IPS-20b (cell line): Measurements from ENCODE around the gene NUP153.
"Not testable (repeated sequence)": the region's sequence is repeated elsewhere in the genome, so short reads cannot be mapped to it uniquely, and the experiment has no call there.

ENCODE experiments used
- H3K27ac ChIP-seq: one replicate; pipeline ENCODE4 v1.5.1; 2013; ENCODE audit warnings: low read length
- H3K27me3 ChIP-seq: 2 replicates; pipeline ENCODE4 v1.6.1; 2013; ENCODE audit warnings: mild to moderate bottlenecking, low read length, inconsistent platforms; ENCODE audit not compliant: insufficient read depth
- H3K36me3 ChIP-seq: 2 replicates; pipeline ENCODE4 v1.6.1; 2013; ENCODE audit warnings: low read depth, mild to moderate bottlenecking, inconsistent platforms, low read length, moderate library complexity; ENCODE audit not compliant: insufficient read depth
- H3K4me1 ChIP-seq: 2 replicates; pipeline ENCODE4 v1.6.1; 2013; ENCODE audit warnings: mild to moderate bottlenecking, control low read depth, inconsistent platforms, low read length, moderate library complexity; ENCODE audit not compliant: insufficient read depth
- H3K4me3 ChIP-seq: 2 replicates; pipeline ENCODE4 v1.5.1; 2013; ENCODE audit warnings: mild to moderate bottlenecking, low read length, inconsistent platforms
- H3K9ac ChIP-seq: 2 replicates; pipeline ENCODE4 v1.6.1; 2013; ENCODE audit warnings: low read depth, mild to moderate bottlenecking, inconsistent platforms, low read length, moderate library complexity
- H3K9me3 ChIP-seq: 2 replicates; pipeline ENCODE4 v1.6.1; 2013; ENCODE audit warnings: mild to moderate bottlenecking, low read depth, low read length, inconsistent platforms; ENCODE audit not compliant: insufficient read depth

Gene NUP153

DNA sequence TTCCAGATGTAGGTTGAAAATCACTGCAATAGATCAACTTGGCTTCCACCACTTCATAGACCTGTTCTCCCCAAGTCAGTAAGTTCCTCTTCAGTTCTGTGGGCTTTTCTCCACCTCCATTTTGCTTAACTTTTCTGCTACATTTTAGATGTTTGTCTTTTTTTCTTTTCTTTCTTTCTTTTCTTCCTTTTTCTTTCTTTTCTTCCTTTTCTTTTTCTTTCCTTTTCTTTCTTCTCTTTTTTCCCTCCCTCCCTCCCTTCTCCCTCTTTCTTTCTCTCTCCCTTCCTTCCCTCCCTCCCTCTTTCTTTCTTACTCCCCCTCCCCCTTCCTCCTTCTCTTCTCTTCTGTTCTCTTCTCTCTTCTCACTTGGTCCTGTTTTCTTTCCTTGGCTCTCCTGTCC is 113.5 kb downstream of the NUP153 start:
- no peaks in the 10 kb centered on the region for H3K27me3 ChIP-seq
- no peaks in the 10 kb centered on the region for H3K4me1 ChIP-seq
- H3K9ac ChIP-seq, result no peak overlapping the region
- no peaks in the 10 kb centered on the region for H3K36me3 ChIP-seq
- H3K9me3 ChIP-seq, result no peaks in the 10 kb centered on the region
- H3K27ac ChIP-seq, result no peak overlapping the region
- H3K4me3 ChIP-seq, result no peak overlapping the region

DNA sequence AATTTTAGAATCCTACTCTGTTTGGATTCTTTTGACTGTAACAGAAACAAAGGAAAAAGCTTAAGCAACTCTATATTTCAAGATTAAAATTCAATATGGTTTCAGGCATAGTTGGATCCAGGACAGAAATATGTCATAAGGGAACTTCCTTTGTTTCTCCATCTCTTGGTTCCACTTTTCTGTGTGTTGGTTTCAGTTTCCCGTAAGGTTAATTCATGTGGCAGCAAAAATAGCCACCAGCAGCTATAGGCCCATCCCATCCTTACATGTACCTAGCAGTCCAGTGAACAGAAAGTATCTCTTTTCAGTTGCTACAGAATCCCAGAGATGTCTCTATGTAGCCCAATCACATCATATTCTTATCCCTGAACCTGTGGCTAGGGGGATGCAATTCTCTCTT is 115.4 kb downstream of the NUP153 start:
- Histone ChIP-seq H3K27ac (no peak overlapping the region), H3K4me1 (no peaks in the 10 kb centered on the region), H3K27me3 (no peaks in the 10 kb centered on the region), H3K9ac (no peak overlapping the region), H3K36me3 (no peaks in the 10 kb centered on the region), H3K9me3 (no peaks in the 10 kb centered on the region), H3K4me3 (no peak overlapping the region)

- Histone ChIP-seq H3K9ac (no peak overlapping the region), H3K9me3 (no peaks in the 10 kb centered on the region), H3K27me3 (no peaks in the 10 kb centered on the region), H3K27ac (no peak overlapping the region), H3K36me3 (no peaks in the 10 kb centered on the region), H3K4me3 (no peak overlapping the region), H3K4me1 (no peaks in the 10 kb centered on the region)
These were observed 117.2 kb downstream of the NUP153 start for GRCh38 chr6:17589406-17590096.

DNA sequence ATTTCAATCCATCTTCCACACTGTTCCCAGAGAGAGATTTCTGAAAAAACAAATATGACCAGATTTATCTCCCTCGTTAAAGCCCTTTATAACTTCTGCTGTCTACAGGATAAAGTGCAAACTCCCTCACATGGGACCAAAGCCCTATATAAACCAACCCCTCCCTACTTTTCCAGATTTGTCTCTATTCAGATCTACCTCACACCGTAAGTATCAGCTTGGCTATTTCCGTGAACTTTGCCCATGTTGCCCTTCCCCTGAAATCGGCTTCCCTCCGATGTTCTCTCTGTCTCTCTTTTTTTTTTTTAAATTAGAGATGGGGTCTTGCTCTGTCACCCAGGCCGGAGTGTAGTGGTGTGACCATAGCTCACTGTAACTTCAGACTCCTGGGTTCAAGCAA is 118.7 kb downstream of the NUP153 start:
- Histone ChIP-seq H3K9ac (no peak overlapping the region), H3K9me3 (no peaks in the 10 kb centered on the region), H3K4me3 (no peak overlapping the region)

GRCh38 chr6:17586623-17587022 is 120.1 kb downstream of the NUP153 start:
- H3K27me3 ChIP-seq, H3K36me3 ChIP-seq, H3K4me1 ChIP-seq, H3K4me3 ChIP-seq, H3K9ac ChIP-seq, H3K9me3 ChIP-seq, H3K27ac ChIP-seq: not testable (repeated sequence)

More for the DNA sequence above, 118.7 kb downstream of the NUP153 start:
- Histone ChIP-seq H3K27me3 (no peaks in the 10 kb centered on the region), H3K36me3 (no peaks in the 10 kb centered on the region), H3K27ac (no peak overlapping the region), H3K4me1 (no peaks in the 10 kb centered on the region)

- H3K9ac ChIP-seq, result no peak overlapping the region
- H3K4me1 ChIP-seq, result no peaks in the 10 kb centered on the region
- H3K27me3 ChIP-seq, result no peaks in the 10 kb centered on the region
- no peak overlapping the region for H3K4me3 ChIP-seq
- no peaks in the 10 kb centered on the region for H3K36me3 ChIP-seq
- H3K9me3 ChIP-seq, result no peaks in the 10 kb centered on the region
- H3K27ac ChIP-seq, result no peak overlapping the region
These were observed 120.8 kb downstream of the NUP153 start for GRCh38 chr6:17585766-17586490.

- Histone ChIP-seq H3K36me3 (no peaks in the 10 kb centered on the region), H3K27me3 (no peaks in the 10 kb centered on the region), H3K9ac (no peak overlapping the region), H3K4me1 (no peaks in the 10 kb centered on the region), H3K4me3 (no peak overlapping the region), H3K9me3 (no peaks in the 10 kb centered on the region), H3K27ac (no peak overlapping the region)
These were observed 122.4 kb downstream of the NUP153 start for GRCh38 chr6:17584241-17584803.

GRCh38 chr6:17583811-17584210 is 122.9 kb downstream of the NUP153 start:
- H3K27ac ChIP-seq, result no peak overlapping the region
- no peak overlapping the region for H3K4me3 ChIP-seq
- no peaks in the 10 kb centered on the region for H3K27me3 ChIP-seq
- no peaks in the 10 kb centered on the region for H3K36me3 ChIP-seq
- no peak overlapping the region for H3K9ac ChIP-seq
- H3K4me1 ChIP-seq, result no peaks in the 10 kb centered on the region
- H3K9me3 ChIP-seq, result no peaks in the 10 kb centered on the region

- not testable (repeated sequence) for H3K27me3 ChIP-seq, H3K4me1 ChIP-seq, H3K9ac ChIP-seq, H3K27ac ChIP-seq, H3K36me3 ChIP-seq, H3K4me3 ChIP-seq
- peaks cover 17% of the 10 kb centered on the region for H3K9me3 ChIP-seq
These were observed 125.4 kb downstream of the NUP153 start for GRCh38 chr6:17581282-17581681.

GRCh38 chr6:17580518-17581048 is 126.1 kb downstream of the NUP153 start:
- no peaks in the 10 kb centered on the region for H3K4me1 ChIP-seq
- H3K9me3 ChIP-seq, result peaks cover 19% of the 10 kb centered on the region
- H3K4me3 ChIP-seq, result no peak overlapping the region
- H3K36me3 ChIP-seq, result no peaks in the 10 kb centered on the region
- no peaks in the 10 kb centered on the region for H3K27me3 ChIP-seq
- H3K27ac ChIP-seq, result no peak overlapping the region
- no peak overlapping the region for H3K9ac ChIP-seq

DNA sequence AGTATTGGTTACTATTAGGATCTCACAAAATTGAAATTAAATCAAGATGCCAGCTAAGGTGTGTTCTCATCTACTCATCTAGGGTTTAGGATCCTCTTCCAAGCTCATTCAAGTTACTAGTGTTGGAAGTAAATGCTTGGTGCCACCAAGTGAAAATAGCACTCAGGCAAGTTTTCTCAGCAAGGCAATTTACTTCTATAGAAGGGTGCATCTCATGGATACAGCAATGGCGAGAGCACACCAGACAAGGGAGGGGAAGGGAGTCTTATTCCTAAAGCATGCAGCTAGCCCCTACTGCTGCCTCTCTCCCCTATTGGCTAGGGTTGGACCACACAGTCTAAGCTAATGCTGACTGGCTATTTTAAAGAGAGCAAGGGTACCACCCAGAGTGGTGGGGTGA is 129.7 kb downstream of the NUP153 start:
- H3K27ac ChIP-seq, result no peak overlapping the region
- peaks cover 19% of the 10 kb centered on the region for H3K9me3 ChIP-seq
- H3K27me3 ChIP-seq, result no peaks in the 10 kb centered on the region
- no peak overlapping the region for H3K4me3 ChIP-seq
- H3K4me1 ChIP-seq, result no peaks in the 10 kb centered on the region
- no peaks in the 10 kb centered on the region for H3K36me3 ChIP-seq
- no peak overlapping the region for H3K9ac ChIP-seq
